GM21367 (cell line): ENCODE measurements around the gene ATP6V0C.
"Not testable (repeated sequence)": the region's sequence is repeated elsewhere in the genome, so short reads cannot be mapped to it uniquely, and the experiment has no call there.

ENCODE experiments used
- ATAC-seq: cut with Tn5 transposase; IDR thresholded peaks from one replicate; pipeline ENCODE4 v1.9.1; 2021; ENCODE audit not compliant: unreplicated experiment

ATP6V0C gene

DNA sequence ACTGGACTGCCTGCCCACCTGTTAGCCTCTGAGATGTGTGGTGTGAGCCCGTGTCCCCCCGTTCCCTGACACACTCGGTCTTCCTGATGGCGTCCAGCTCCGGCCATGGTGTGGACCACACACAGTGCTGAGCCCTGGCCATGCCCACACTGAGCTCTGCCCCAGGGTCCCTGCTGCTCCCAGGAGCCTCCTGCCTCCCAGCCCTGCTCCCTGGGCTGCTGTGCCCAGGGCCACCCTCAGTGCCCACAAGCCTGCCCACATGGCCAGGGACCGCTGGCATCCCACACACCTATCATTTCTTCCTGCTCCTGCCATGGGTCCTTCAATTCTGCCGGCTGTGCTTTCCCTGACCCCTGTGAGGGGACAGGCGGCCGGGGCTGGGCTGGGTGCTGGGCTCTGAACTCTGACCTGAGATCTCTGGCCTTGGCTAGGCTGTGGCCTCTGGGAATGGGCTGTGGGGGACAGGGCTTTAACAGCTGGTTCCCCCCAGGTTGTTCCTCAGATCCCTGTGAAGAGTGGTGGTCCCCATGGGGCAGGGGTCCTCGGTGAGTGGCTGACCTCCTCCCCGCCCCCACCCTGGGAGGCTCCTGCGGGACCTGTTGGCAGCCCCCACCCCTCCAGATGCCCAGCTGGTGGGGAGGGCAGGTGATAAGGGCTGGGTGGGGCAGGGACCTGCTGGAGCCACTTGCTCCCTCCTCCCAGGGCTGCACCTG lies 13.5 kb downstream of the ATP6V0C start:
- ATAC-seq: no peak

DNA sequence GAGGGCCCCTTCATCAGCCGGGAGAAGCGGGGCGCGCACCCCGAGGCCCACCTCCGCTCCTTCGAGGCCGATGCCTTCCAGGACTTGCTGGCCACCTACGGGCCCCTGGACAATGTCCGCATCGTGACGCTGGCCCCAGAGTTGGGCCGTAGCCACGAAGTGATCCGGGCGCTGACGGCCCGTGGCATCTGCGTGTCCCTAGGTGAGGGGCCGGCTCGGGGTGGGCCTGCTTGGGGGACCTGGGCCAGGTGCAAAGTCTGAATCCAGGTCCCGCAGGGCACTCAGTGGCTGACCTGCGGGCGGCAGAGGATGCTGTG lies 14.0 kb downstream of the ATP6V0C start:
- no peak for ATAC-seq

DNA sequence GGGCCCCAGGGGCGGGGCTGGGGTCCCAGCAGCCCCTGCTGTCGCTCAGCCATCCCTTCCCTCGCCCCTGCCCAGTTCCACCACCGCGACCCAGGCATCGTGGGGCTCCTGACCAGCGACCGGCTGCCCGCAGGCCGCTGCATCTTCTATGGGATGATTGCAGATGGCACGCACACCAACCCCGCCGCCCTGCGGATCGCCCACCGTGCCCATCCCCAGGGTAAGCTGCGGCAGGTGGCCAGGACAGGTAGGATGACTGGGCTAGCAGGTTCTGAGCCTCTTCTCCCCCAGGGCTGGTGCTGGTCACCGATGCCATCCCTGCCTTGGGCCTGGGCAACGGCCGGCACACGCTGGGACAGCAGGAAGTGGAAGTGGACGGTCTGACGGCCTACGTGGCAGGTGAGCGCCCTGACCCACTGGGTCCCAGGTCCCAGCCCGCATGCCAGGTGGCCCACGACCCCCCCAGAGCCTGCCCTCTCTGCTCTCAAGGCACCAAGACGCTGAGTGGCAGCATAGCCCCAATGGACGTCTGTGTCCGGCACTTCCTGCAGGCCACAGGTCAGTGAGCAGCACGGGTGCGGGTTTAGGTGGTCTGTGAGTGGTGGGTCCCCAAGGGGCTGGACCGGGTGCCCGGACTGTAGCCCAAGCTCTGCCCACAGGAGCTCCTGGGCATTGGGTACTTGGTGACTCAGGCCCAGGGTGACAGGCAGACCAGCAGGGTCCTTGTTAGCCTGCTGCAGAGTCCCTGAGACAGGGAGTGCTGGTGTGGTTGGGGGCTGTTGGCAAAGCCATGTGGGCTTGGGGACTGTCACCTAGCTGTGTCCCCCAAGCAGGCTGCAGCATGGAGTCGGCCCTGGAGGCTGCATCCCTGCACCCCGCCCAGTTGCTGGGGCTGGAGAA lies 14.7 kb downstream of the ATP6V0C start:
- no peak for ATAC-seq

DNA sequence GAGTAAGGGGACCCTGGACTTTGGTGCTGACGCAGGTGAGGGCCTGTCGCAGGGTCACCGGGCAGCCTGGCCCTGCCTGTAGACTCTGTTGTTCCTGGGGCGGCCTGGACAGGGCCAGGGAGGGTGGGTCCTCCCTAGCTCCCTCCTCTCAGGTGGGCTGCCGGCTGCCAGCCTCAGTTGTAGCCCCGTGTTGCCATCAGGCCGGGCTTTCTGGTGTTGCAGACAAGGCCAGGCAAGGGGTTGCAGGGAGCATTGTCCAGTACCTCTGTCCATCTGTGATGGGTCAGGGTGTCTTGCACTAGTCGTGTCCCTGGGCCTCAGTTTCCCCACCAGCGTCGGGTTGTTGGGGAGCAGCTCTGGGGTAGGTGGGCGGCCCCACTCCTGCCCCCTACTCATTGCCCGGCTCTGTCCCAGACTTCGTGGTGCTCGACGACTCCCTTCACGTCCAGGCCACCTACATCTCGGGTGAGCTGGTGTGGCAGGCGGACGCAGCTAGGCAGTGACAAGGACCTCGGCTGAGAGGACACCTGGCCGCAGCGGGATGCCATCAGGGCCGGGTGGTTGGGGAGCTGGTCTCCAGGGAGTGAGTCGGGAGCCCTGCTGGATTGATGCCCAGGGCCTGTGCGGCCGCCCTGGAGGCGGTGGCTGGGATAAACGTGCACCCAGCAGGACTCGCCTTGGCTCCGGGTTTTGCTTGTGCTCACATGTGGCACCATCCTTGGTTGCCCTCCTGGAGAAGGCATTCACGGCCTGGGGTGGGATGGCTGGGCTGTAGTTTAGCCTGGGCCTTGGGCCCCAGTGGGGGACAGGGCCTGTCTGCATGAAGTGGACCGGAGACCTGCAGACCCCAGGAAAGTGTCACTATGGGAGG lies 15.5 kb downstream of the ATP6V0C start:
- no peak for ATAC-seq

DNA sequence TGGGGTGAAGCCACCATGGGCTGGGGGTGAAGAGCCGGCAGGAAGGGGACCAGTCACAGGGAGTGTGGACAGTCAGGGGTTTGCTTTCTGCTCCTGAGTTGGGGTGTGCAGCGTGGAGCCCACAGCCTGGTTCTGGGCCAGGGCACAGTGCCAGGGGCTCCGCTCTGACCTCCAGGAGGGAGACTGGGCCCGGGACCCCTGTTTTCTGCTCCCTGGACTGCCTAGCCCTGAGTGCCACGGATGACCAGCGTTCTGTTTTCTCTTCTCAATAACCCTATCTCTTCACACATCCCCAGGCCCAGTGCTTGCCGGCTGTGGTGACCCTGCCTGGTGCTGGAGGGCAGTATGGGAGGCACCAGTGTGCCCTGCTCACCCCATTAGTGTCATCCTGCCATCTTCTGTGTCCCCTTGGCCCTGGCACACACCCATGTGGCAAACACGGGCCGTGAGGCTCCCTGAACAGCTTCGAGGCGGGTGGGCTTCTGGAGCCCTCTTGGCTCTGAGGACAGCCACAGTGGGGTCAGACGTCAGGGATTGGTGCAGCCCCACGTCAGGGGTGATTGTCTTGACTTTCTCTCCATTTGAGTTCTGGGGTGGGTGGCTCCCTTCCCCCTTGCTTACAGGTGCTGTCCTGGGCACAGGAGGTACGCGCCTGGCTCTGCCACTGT lies 16.3 kb downstream of the ATP6V0C start:
- no peak for ATAC-seq

DNA sequence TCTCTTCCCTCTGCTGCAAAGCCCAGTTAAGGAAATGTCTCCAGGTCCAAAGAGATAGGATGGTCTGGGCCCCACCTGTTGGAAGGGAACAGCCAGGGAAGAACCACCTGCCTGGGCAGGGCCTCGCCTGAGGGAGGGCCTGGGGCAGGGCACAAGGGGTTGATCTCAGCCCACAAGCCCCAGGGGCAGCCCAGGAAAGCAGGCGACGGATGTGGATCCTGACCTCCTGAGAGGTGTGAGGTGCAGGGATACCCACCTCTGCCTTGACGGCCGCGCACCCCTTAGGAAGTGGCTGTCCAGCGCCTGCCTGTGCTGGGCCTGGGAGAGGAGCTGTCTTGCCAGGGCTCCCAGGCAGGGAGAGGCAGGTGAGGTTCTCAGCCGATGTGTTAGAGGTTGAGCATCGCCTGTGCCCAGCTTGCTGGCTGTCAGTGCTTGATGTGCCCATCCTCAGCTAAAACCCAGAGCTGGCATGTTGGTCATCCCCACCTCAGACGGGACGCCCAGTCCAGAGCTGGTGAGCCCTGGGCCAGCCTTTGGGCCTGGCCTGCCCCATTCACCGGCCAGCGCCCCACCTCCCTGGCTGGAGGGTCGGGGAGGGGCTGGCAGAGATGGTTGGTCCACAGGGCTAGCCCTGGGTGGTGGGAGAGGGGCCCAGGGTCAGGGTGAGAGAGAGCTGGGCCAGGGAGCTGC lies 17.0 kb downstream of the ATP6V0C start:
- no peak for ATAC-seq

DNA sequence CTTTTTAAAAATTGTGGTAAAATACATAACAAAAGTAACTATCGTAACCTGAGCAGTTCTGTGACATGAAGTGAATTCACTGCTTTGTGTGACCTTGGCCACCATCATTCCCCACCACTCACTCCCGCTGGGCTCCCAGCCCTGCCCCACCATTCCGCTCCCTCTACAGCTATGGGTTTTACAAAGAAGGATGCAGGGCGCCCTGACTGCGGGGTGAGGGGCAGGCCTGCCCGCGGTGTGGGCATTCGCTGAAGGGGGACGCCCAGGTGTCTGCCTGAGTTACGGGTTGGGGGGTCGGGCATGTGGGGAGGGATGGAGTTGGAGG lies 17.6 kb downstream of the ATP6V0C start, which contains the start of gene CEMP1:
CEMP1 (minus strand) TSS at position 38 of the 325 bp plus-strand sequence. CDS start 335 bp downstream, outside the sequence.
- no peak for ATAC-seq

DNA sequence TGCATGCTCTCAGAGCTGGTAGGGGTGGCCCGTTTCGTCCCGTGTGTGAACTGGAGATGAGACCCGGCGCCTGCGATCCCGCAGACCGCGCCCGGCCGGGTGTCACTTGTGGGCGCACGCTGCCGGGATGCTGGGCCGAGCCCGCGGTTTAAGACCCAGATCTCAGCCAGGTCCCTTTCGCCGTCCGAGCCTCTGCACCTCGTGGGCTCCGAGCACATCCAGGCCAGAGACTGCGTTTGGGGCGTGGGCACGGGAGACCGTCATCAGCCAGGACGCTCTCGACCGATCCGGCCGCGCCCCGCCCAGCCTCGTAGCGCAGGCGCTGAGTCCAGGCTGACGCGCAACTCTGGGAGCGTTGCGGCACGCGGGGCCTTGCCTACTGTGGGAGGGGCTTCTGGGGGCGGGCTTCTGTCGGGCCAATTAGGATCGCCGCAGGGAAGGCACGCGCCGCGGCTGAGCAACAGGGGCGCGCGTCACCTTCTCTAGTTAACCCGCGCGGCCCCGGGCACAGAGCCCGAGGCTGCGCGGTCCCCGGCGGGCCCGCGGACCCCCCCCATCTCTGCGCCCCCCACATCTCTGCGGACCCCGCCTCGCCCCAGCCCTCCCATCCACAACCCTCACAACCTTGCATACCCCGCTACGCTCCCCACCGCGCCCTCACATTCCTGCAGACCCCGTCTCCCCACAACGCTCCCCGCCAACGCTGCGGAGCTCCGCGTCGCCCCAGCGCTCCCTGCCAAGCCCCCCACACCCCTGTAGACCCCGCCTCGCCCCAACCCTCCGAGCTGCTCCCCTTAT lies 18.1 kb downstream of the ATP6V0C start:
- ATAC-seq: peak; percentile 78

DNA sequence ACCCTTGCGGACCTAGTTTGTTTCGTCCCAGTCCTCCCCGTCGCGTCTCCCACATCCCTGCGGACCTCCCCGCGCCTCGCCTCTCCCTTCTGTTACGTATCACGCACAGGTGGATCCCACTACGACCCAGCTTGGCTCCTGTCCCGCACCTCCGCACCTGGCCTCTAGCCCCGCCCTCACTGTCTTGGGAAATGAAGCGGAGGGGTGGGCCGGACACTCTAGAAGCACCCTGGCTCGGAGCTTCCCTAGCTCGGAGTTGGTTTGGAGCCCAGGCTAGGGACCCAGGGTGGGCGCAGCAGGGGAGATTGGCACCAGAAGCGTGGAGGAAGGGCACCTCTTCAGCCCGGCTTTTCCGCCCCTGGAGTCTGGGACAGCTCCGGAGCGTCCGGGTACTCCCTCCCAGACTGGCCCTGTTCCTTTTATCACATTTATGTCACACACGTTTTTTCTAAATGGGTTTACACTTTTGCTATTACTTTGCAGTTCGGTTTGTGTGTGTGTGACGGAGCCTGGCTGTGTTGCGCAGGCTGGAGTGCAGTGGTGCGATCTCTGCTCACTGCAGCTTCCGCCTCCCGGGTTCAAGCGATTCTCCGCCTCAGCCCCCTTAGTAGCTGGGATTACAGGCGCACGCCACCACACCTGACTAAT lies 18.9 kb downstream of the ATP6V0C start:
- ATAC-seq: no peak

DNA sequence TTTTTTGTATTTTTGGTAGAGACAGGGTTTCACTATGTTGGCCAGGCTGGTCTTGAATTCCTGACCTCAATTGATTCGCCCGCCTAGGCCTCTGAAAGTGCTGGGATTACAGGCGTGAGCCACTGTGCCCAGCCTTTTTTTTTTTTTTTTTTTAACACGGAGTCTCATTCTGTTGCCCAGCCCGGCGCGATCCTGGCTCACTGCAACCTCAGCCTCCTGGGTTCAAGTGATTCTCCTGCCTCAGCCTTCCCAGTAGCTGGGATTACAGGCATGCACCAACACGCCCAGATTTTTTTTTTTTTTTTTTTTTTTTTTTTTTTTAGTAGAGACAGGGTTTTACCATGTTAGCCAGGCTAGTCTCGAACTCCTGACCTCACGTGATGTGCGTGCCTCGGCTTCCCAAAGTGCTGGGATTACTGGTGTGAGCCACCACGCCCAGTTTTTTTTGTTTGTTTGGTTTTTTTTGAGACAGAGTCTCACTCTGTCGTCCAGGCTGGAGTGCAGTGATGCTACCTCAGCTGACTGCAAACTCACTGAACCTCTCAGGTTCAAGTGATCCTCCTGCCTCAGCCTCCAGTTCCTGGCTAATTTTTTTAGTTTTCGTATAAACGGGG lies 19.5 kb downstream of the ATP6V0C start:
- ATAC-seq: not testable (repeated sequence)

DNA sequence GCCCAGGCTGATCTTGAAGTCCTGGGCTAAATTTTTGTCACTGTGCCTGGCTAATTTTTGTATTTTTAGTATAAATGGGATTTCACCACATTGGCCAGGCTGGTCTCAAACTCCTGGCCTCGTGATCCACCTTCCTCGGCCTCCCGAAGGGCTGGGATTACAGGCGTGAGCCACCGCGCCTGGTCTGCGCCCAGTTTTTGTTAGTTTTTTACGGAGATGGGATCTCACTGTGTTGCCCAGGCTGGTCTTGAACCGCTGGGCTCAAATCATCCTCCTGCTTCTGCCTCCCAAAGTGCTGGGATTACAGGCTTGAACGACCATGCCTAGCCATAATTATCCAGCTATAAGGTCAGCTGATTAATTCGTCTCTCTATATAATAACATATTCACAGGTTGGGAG lies 20.2 kb downstream of the ATP6V0C start:
- ATAC-seq: no peak

DNA sequence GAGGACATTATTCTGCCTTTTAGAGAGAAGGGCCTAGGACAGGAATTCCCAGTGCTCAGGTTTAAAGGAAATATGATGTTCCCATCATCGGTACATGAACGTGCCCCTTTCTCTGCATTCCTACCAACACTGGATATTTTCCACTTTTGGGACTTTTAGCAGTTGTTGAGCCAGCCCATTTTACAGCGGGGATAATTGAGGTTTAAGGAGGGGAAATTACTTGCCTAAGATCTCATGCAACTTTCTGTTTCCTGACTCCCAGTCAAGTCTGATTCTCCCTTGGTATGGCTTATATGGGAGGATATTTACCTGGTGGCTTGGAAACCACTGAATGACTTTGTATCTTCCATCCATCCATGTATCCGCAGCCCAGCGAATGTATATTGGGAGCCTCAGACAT lies 20.6 kb downstream of the ATP6V0C start:
- not testable (repeated sequence) for ATAC-seq

DNA sequence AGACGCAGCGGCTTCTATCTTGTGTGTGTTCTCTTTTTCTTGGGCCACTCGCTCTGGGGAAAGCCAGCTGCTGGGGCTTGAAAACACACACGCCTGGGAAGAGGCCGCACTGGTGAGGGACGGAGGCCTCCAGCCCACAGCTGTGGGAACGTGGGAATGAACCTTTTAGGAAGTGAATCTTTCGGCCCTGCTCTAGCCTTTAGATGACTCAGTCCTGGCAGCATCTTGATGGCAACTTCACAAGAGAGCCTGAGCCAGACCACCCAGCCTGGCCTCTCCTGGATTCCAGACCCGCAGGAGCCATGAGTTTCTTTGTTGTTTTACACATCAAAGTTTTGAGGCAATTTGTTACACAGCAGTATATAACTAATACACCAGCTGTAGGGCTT lies 21.9 kb downstream of the ATP6V0C start:
- ATAC-seq: no peak

DNA sequence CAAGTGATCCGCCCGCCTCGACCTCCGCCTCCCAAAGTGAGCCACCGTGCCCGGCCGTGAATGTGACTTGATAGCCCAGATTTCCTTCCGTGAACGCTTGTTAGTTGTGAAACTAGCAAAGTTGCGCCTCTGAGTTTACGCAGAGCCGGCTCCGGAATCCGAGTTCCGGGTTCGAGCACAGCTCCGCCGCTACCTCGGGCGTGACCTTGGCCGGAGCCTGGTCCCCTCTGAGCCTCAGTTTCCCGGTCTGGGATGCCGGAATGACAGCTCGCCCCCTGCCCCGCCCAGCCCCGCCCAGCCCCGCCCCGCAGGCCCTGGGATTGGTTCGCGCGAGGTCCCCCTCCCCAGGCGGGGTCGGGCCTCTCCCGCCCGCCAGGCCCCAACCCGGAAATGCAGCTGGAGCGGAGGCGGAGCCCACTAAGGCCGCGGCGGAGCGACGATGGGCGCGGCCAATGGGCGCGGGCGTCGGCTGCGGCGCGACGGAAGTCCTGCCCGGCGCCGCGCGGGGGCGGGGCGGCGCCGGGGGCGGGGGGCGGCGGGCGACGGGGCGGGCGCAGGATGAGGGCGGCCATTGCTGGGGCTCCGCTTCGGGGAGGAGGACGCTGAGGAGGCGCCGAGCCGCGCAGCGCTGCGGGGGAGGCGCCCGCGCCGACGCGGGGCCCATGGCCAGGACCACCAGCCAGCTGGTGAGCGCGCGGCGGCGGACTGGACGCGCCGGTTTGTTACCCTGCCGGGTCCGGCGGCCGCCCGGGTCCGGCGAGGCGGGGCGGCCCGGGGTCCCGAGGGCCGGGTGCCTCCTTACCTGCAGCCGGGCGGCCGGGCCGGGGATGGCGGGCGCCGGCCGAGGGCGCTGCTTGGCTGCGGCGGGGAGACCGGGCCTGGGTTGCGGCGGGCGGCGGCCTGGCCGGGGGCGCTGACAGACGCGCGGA lies 24.0 kb downstream of the ATP6V0C start, which contains the start of gene PDPK1:
PDPK1 (plus strand) TSS at position 571 of the 929 bp plus-strand sequence; CDS start at position 663, 92 bp downstream.
- peak; percentile 81 for ATAC-seq

DNA sequence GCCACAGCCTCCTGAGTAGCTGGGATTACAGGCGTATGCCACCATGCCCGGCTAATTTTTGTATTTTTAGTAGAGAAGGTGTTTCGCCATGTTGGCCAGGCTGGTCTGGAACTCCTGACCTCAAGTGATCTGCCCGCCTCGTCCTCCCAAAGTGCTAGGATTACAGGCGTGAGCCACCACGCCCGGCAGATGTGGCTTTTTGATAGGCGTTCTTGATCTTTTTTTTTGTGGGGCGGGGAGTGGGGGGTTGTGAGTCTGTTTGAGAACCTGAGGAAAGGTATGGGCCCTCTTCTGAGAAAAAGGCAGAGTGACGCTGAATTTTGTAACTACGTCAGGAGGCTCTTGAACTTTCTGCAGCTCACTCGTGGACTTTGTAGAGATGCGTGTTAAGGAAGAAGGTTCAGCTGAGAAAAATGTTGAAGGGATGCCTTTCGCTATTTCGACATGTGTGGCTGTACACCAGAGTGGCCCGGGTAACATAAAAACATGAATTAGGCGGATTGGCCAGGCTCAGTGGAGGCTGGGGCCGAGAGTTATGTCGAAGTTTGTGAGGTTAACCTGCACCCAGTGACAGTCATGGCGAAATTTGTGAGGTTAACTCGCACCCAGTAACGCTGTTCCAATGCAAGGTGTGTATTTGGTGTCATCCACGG lies 25.6 kb downstream of the ATP6V0C start:
- not testable (repeated sequence) for ATAC-seq

DNA sequence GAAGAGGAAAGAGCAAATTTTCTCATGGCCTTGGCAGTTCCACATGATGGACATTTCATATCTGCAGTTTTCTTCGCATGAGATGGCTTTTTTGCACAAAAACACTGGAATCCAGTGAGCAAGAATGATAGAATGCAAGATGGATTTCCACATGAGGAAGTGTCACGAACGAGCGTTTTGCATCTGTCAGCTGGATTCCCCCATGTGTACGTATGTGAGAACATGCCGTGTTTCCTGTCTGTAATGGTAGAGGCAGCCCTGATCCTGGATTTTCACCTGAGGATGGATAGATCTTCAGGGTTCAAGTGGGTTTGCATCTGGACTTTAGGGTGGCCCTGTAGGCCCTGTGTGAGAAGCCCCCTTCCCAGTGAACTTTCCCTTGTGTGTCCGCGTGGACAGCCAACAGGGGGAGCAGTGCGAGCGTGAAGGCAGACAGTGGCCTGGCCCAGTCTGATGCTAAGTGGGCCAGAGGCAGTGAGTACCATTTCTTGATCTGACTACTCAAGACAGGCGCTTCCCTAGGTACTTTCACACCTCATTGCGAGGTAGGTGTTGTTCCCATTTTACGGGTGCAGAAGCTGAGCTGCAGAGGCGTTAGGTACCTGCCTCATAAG lies 26.2 kb downstream of the ATP6V0C start:
- not testable (repeated sequence) for ATAC-seq
